ENCODE measurements around the gene USP37.

DNA sequence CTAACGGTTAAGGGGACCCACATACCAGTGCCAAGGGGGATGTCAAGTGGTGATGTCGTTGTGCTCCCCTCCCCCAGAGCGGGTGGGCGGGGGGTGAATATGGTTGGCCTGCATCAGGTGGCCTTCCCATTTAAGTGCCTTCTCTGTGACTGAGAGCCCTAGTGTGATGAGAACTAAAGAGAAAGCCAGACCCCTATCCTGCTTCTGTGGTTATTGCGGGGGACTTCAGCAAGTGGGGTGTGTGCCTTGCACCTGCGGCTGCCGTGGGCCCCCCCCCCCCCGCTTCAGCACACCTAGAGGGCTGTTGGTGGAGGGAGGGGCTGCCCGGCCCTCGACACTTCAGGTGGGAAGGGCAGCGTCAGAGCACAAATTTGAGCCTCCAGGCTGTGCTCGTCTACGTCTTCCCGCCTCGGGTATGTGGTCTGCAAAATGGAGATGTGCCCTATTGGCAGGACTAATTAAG is 162.4 kb downstream of the USP37 start:
- no peak for TF ChIP-seq CTCF (IDR thresholded peaks at IDR 0.05; ENCODE audit: insufficient read depth, low read depth, low read length)
- no peak for TF ChIP-seq EZH2 (IDR thresholded peaks at IDR 0.05; ENCODE audit: insufficient read depth, low read length)
